HCT116 (cell line): ENCODE data around the gene TMEM144. TPM values are rescaled to one million over a fixed set of nuclear protein-coding genes. Genes with fewer than 3 reads are reported as not detected.
"Not testable (repeated sequence)": the region's sequence is repeated elsewhere in the genome, so short reads cannot be mapped to it uniquely, and the experiment has no call there.

Experiments
- ATAC-seq: fragments of 200-7000 bp; cut with Tn5 transposase; 2 replicates; pipeline ENCODE4 v1.9.1; 2020; ENCODE audit warnings: mild to moderate bottlenecking, moderate library complexity
- BruUV-seq: library from RNA; stranded (reverse); fragments of 400-500 nt; replicated peaks from 2 replicates; lab custom pipeline; 2021; lab: Mats Ljungman, UMichigan
- CTCF ChIA-PET: fragments of 300-600 bp; sonication (Branson Sonifier 250); formaldehyde crosslinking; loops from one replicate; lab custom pipeline; 2021; ENCODE audit warnings: antibody characterized with exemption; lab: Charles Lee
- POLR2A ChIA-PET: fragments of 300-600, 350-600 bp; sonication (Branson Sonifier 250); formaldehyde crosslinking; loops from one replicate; lab custom pipeline; 2021; ENCODE audit warnings: antibody characterized with exemption; lab: Charles Lee
- RAD21 ChIA-PET, 2 experiments: fragments of 300-600 bp; sonication (Branson Sonifier 250); formaldehyde crosslinking; loops; one replicate each; lab custom pipeline; 2023; ENCODE audit warnings: low total read pairs in 2 of 2; ENCODE audit not compliant: uncharacterized antibody in 2 of 2, unreplicated experiment in 2 of 2, low non-redundant PET in 1 of 2; lab: Charles Lee
- DNase-seq: peaks from one replicate; pipeline ENCODE4 v3.0.0-alpha.2; 2010; ENCODE audit warnings: low read depth, low spot score
- H2AFZ ChIP-seq: fragments of 200-600 bp; shearing (Covaris generic), sonication (generic); 2 replicates; pipeline ENCODE4 v1.6.1; 2017; ENCODE audit warnings: low read depth, mixed run types, mixed read lengths, antibody characterized with exemption, low read length; ENCODE audit not compliant: poor library complexity, severe bottlenecking
- H3K27ac ChIP-seq: 2 replicates; pipeline ENCODE4 v1.5.1; 2012; ENCODE audit warnings: low read depth, low read length
- H3K27me3 ChIP-seq: fragments of 200-600 bp; sonication (generic); 2 replicates; pipeline ENCODE4 v1.6.1; 2016; ENCODE audit warnings: mixed run types, low read length, mixed read lengths; ENCODE audit not compliant: insufficient read depth
- H3K36me3 ChIP-seq, 2 experiments: fragments of 200-500 bp in 1 of 2; fragments of 200-600 bp in 1 of 2; sonication (Bioruptor generic) in 1 of 2; sonication (generic) in 1 of 2; 2 replicates each; pipeline versions ENCODE4 v1.5.1 to v1.6.1; 2014 to 2016; ENCODE audit warnings: low read length in 2 of 2, inconsistent platforms in 1 of 2, mixed read lengths in 1 of 2, mixed run types in 1 of 2; ENCODE audit not compliant: insufficient read depth in 2 of 2, control insufficient read depth in 1 of 2
- H3K4me1 ChIP-seq, 2 experiments: fragments of 200-600 bp in 1 of 2; sonication (generic) in 1 of 2; 2 replicates each; pipeline versions ENCODE4 v1.5.1 to v1.6.1; 2012 to 2017; ENCODE audit warnings: low read length in 2 of 2, inconsistent platforms in 1 of 2, mild to moderate bottlenecking in 1 of 2, mixed read lengths in 1 of 2, mixed run types in 1 of 2, moderate library complexity in 1 of 2; ENCODE audit not compliant: insufficient read depth in 2 of 2, control insufficient read depth in 1 of 2
- H3K4me2 ChIP-seq: fragments of 200-600 bp; sonication (generic); 2 replicates; pipeline ENCODE4 v1.6.1; 2017; ENCODE audit warnings: mixed run types, low read length, mixed read lengths
- H3K4me3 ChIP-seq, 2 experiments: fragments of 200-600 bp in 1 of 2; sonication (generic) in 1 of 2; replicated peaks in 1 of 2; 2 replicates each; pipeline ENCODE4 v1.5.1; 2011 to 2016; ENCODE audit warnings: low read length in 2 of 2, control low read depth in 1 of 2, low read depth in 1 of 2, mild to moderate bottlenecking in 1 of 2, mixed read lengths in 1 of 2, mixed run types in 1 of 2
- H3K79me2 ChIP-seq: fragments of 200-600 bp; sonication (generic); 2 replicates; pipeline ENCODE4 v1.6.1; 2017; ENCODE audit warnings: mild to moderate bottlenecking, mixed run types, low read length, moderate library complexity, mixed read lengths; ENCODE audit not compliant: insufficient read depth
- H3K9ac ChIP-seq: fragments of 200-600 bp; sonication (generic); 2 replicates; pipeline ENCODE4 v1.6.1; 2016; ENCODE audit warnings: low read length, mixed read lengths
- H3K9me2 ChIP-seq: fragments of 200-600 bp; sonication (generic), shearing (Covaris generic); 2 replicates; pipeline ENCODE4 v1.6.1; 2017; ENCODE audit warnings: mixed run types, mild to moderate bottlenecking, moderate library complexity; ENCODE audit not compliant: insufficient read depth
- H3K9me3 ChIP-seq, 2 experiments: fragments of 200-500 bp in 1 of 2; fragments of 200-600 bp in 1 of 2; sonication (Bioruptor generic) in 1 of 2; sonication (generic) in 1 of 2; 2 replicates each; pipeline ENCODE4 v1.6.1; 2014 to 2017; ENCODE audit warnings: low read length in 2 of 2, mixed read lengths in 2 of 2, inconsistent platforms in 1 of 2, low read depth in 1 of 2, mild to moderate bottlenecking in 1 of 2, mixed run types in 1 of 2, moderate library complexity in 1 of 2; ENCODE audit not compliant: control insufficient read depth in 1 of 2, insufficient read depth in 1 of 2
- H4K20me1 ChIP-seq: fragments of 200-600 bp; sonication (generic), shearing (Covaris generic); 2 replicates; pipeline ENCODE4 v1.6.1; 2017; ENCODE audit warnings: mixed run types, mild to moderate bottlenecking, moderate library complexity; ENCODE audit not compliant: insufficient read depth
- CBX3 ChIP-seq: IDR thresholded peaks from 2 replicates; pipeline ENCODE4 v1.6.1; 2012; ENCODE audit warnings: low read depth
- CEBPB ChIP-seq: IDR thresholded peaks from 2 replicates; pipeline ENCODE4 v1.6.1; 2012; ENCODE audit warnings: low read depth
- EGR1 ChIP-seq: IDR thresholded peaks from 2 replicates; pipeline ENCODE4 v1.6.1; 2012; ENCODE audit warnings: low read depth
- EZH2phosphoT487 ChIP-seq: fragments of 200-600 bp; IDR thresholded peaks from 2 replicates; pipeline ENCODE4 v1.6.1; 2018; ENCODE audit warnings: antibody characterized with exemption, borderline replicate concordance
- JUND ChIP-seq: IDR thresholded peaks from 2 replicates; pipeline ENCODE4 v1.6.1; 2012
- RAD21 ChIP-seq: IDR thresholded peaks from 2 replicates; pipeline ENCODE4 v1.6.1; 2012; ENCODE audit warnings: low read depth, mild to moderate bottlenecking
- SIN3A ChIP-seq: IDR thresholded peaks from 2 replicates; pipeline ENCODE4 v1.6.1; 2012; ENCODE audit warnings: low read depth
- ZFX ChIP-seq: fragments of 450-650 bp; IDR thresholded peaks from 2 replicates; pipeline ENCODE4 v1.6.1; 2017
- intact Hi-C: fragments of 100-400 bp; cut with micrococcal nuclease; formaldehyde crosslinking; loops from 2 replicates; pipeline ENCODE4 v1.10.0; 2022
- total RNA-seq: library from RNA; stranded (reverse); gene quantifications from one replicate; pipeline ENCODE4 v1.2.1, GENCODE V29; 2021; ENCODE audit not compliant: unreplicated experiment
- TF ChIP-seq, protein P1 (sequence below): IDR thresholded peaks from 2 replicates; pipeline ENCODE4 v1.6.1; 2012

The TMEM144 gene
- total RNA-seq, 1 experiment from 2014 or later: 12.9 TPM

DNA sequence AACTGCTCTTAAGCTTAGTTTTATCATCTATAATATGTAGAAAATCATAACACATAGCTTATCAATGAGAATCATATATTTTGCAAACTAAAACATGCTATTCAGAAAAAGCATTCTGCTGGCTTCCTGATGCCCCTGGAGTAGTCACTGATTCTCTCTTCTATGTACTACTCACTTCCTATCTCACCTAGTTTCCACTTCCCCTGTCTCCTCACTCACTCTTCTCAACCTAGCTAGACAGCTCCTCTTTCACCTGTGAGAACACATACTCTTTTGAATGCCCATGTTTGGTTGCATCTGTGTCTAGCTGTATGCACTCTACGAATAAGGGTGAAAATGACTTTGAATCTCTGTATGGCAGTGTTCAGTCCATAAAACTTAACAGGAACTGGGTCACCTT is 9.3 kb downstream of the TMEM144 start:
- BruUV-seq: no TSS peak
- H3K9me2 ChIP-seq: no peaks in the 10 kb centered on the region
- no peaks in the 10 kb centered on the region for H4K20me1 ChIP-seq
- CTCF ChIA-PET: interaction anchor here (1.0 to 1.5 kb wide), 2 partner anchors 36 to 49 kb away, joined by 3 read pairs; no protein-coding TSS in a partner anchor
- no peak overlapping the region for H3K9ac ChIP-seq
- H2AFZ ChIP-seq: no peak overlapping the region
- ATAC-seq (no peak), DNase-seq (no peak)
- H3K4me1 ChIP-seq: no peaks in the 10 kb centered on the region
- intact Hi-C loops: no loop called here
- H3K27ac ChIP-seq: no peak overlapping the region
- H3K4me2 ChIP-seq: no peak overlapping the region
- H3K79me2 ChIP-seq: no peaks in the 10 kb centered on the region
- H3K36me3 ChIP-seq: peaks cover 3 to 4% of the 10 kb centered on the region in 2 experiments; a peak in 2 of 4 replicates
- TF ChIP-seq, protein P1, sequence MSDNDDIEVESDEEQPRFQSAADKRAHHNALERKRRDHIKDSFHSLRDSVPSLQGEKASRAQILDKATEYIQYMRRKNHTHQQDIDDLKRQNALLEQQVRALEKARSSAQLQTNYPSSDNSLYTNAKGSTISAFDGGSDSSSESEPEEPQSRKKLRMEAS: no peak
- TF ChIP-seq SIN3A: no peak
- no peak for TF ChIP-seq EGR1
- TF ChIP-seq CEBPB: no peak
- no peak for TF ChIP-seq ZFX
- TF ChIP-seq RAD21: no peak
- TF ChIP-seq CBX3: no peak
- no peak for TF ChIP-seq EZH2phosphoT487
- no peak for TF ChIP-seq JUND
- H3K4me3 ChIP-seq: no peak overlapping the region
- no peaks in the 10 kb centered on the region for H3K27me3 ChIP-seq
- RAD21 ChIA-PET: no interaction called here
- POLR2A ChIA-PET: interaction anchor here (1.4 kb wide), 1 partner anchor 9 kb away, joined by 3 read pairs; the partner anchor contains the start of gene TMEM144
- no peaks in the 10 kb centered on the region for H3K9me3 ChIP-seq

DNA sequence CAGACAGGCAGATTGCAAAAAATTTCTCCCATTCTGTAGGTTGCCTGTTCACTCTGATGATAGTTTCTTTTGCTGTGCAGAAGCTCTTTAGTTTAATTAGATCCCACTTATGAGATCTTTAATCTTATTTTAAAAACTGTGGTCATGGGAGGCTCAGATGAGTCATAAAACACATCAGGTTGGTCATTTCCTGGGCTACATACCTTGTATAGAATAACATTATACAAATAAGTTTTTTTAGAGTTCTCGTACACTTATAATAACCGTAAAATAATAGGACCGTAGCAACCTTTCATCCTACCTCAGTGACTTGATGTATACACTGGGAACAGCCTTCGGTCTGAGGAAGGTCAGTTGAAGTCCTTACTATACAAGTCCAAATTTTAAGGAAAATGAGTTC is 14.0 kb downstream of the TMEM144 start:
- RAD21 ChIA-PET, H3K4me3 ChIP-seq, intact Hi-C loops, H2AFZ ChIP-seq, CTCF ChIA-PET, POLR2A ChIA-PET, BruUV-seq, H3K9me3 ChIP-seq, DNase-seq, H4K20me1 ChIP-seq, ATAC-seq, H3K9ac ChIP-seq, H3K4me1 ChIP-seq, H3K36me3 ChIP-seq, H3K9me2 ChIP-seq, H3K27ac ChIP-seq, H3K4me2 ChIP-seq, H3K27me3 ChIP-seq, H3K79me2 ChIP-seq: not testable (repeated sequence)

DNA sequence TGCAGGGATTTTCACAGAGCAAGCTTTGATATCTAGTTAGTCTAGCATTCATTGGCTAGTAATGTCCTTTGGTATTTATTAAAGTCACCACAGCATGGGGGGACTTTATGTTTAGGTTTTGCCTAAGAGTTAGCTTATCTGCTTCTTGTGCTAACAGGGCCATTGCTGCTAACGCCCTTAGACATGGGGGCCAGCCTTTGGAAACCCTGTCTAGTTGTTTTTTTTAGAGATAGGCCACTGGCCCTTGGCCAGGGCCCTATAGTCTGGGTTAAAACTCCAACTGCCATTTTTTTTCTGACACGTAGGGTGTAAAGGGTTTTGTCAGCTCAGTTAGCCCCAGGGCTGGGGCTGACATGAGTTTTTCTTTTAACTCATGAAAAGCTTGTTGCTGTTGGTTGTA is 14.7 kb downstream of the TMEM144 start:
- H4K20me1 ChIP-seq, DNase-seq, intact Hi-C loops, CTCF ChIA-PET, H3K79me2 ChIP-seq, H3K27me3 ChIP-seq, H3K4me1 ChIP-seq, ATAC-seq, BruUV-seq, RAD21 ChIA-PET, H3K36me3 ChIP-seq, H3K9me2 ChIP-seq, H3K27ac ChIP-seq, H3K4me2 ChIP-seq, H3K9me3 ChIP-seq, H2AFZ ChIP-seq, POLR2A ChIA-PET, H3K9ac ChIP-seq, H3K4me3 ChIP-seq: not testable (repeated sequence)

DNA sequence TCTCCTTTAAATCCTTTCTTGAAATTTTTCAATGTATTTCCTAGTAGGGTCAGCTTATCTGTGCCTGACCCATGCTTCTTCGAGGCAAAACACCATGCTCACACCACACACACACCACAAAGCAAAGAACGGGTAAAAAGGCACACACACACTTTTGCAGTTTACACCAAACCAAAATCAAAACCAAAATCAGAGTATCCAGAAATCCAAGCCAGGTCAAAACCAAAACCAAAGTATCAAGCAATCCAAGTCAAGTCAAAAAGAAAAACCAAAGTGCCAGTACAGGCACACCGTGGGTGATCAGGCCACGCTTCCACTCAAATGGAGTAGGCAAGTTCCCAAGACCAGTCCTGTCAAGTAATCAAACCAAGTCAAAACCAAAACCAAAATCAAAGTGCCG is 17.6 kb downstream of the TMEM144 start:
- H3K36me3 ChIP-seq, H2AFZ ChIP-seq, H4K20me1 ChIP-seq, H3K79me2 ChIP-seq, H3K9me2 ChIP-seq, H3K4me1 ChIP-seq, RAD21 ChIA-PET, H3K4me3 ChIP-seq, BruUV-seq, intact Hi-C loops, CTCF ChIA-PET, H3K9ac ChIP-seq, H3K27ac ChIP-seq, H3K27me3 ChIP-seq, H3K4me2 ChIP-seq, H3K9me3 ChIP-seq, POLR2A ChIA-PET, ATAC-seq, DNase-seq: not testable (repeated sequence)
